HG02759 (cell line): ENCODE data around the gene COPZ1.
"Not testable (repeated sequence)": the region's sequence is repeated elsewhere in the genome, so short reads cannot be mapped to it uniquely, and the experiment has no call there.

Source experiments
- ATAC-seq: cut with Tn5 transposase; IDR thresholded peaks from one replicate; pipeline ENCODE4 v1.9.1; 2021; ENCODE audit warnings: mild to moderate bottlenecking, moderate library complexity; ENCODE audit not compliant: unreplicated experiment

The COPZ1 gene

GRCh38 chr12:54330442-54330841 is 5.5 kb downstream of the COPZ1 start:
- no peak for ATAC-seq

GRCh38 chr12:54331461-54331860 is 6.5 kb downstream of the COPZ1 start:
- ATAC-seq, result no peak

- no peak for ATAC-seq
These were observed 8.6 kb downstream of the COPZ1 start for GRCh38 chr12:54333420-54334034.

- no peak for ATAC-seq
These were observed 12.4 kb downstream of the COPZ1 start for GRCh38 chr12:54337280-54337842.

GRCh38 chr12:54337854-54338650 is 13.1 kb downstream of the COPZ1 start:
- ATAC-seq, result no peak

- ATAC-seq, result no peak
These were observed 13.9 kb downstream of the COPZ1 start for GRCh38 chr12:54338698-54339296.

GRCh38 chr12:54340846-54341245 is 15.9 kb downstream of the COPZ1 start:
- ATAC-seq, result no peak

GRCh38 chr12:54341378-54342300 is 16.7 kb downstream of the COPZ1 start:
- no peak for ATAC-seq

- ATAC-seq, result no peak
These were observed 24.1 kb downstream of the COPZ1 start for GRCh38 chr12:54349036-54349435.

GRCh38 chr12:54349679-54350078 is 24.7 kb downstream of the COPZ1 start:
- ATAC-seq, result no peak

GRCh38 chr12:54350743-54351142 is 25.8 kb downstream of the COPZ1 start:
- no peak for ATAC-seq

GRCh38 chr12:54351341-54351740 is 26.4 kb downstream of the COPZ1 start:
- ATAC-seq, result no peak

- ATAC-seq, result no peak
These were observed 27.1 kb downstream of the COPZ1 start for GRCh38 chr12:54352022-54352531.

- no peak for ATAC-seq
These were observed 28.3 kb downstream of the COPZ1 start for GRCh38 chr12:54352891-54353874.

GRCh38 chr12:54354271-54354670 is 29.3 kb downstream of the COPZ1 start:
- not testable (repeated sequence) for ATAC-seq

GRCh38 chr12:54355104-54355815 is 30.3 kb downstream of the COPZ1 start:
- ATAC-seq, result no peak

GRCh38 chr12:54356228-54356627 is 31.3 kb downstream of the COPZ1 start:
- no peak for ATAC-seq

GRCh38 chr12:54356951-54357356 is 32.0 kb downstream of the COPZ1 start:
- ATAC-seq, result no peak
